ENCODE results near the gene DNAI4.

- TF ChIP-seq CTCF (conservative IDR thresholded peaks at IDR 0.05; ENCODE audit: low read depth in 2 of 2) (no peak), EZH2phosphoT487 (IDR thresholded peaks at IDR 0.05; ENCODE audit: unreplicated experiment) (no peak), EZH2 (IDR thresholded peaks at IDR 0.05; ENCODE audit: low read depth, unreplicated experiment) (no peak), REST (IDR thresholded peaks at IDR 0.05; ENCODE audit: unreplicated experiment) (no peak), POLR2AphosphoS5 (IDR thresholded peaks at IDR 0.05; ENCODE audit: low read depth) (no peak), ETS1 (IDR thresholded peaks at IDR 0.05) (no peak), ZNF331 (CRISPR knock-in tag; IDR thresholded peaks at IDR 0.05; ENCODE audit: low read depth) (no peak), CREB1 (CRISPR knock-in tag; IDR thresholded peaks at IDR 0.05; ENCODE audit: low read depth) (no peak), ZNF114 (CRISPR knock-in tag; IDR thresholded peaks at IDR 0.05) (no peak), NANOG (IDR thresholded peaks at IDR 0.05; ENCODE audit: borderline replicate concordance) (no peak), STAT1 (IDR thresholded peaks at IDR 0.05; ENCODE audit: unreplicated experiment) (no peak), JUNB (IDR thresholded peaks at IDR 0.05; ENCODE audit: unreplicated experiment) (no peak), ZNF462 (CRISPR knock-in tag; IDR thresholded peaks at IDR 0.05) (no peak)
These were observed 6.9 kb upstream of the DNAI4 start for GRCh38 chr1:66931590-66931989.
